Left ventricle myocardium inferior (tissue), 1 donor: ENCODE measurements around the gene PPP1CA. TPM values are rescaled to one million over a fixed set of nuclear protein-coding genes. Genes with fewer than 3 reads are reported as not detected.

ENCODE experiments used
- DNase-seq: peaks from one replicate; pipeline ENCODE4 v3.0.0-alpha.2; 2020
- H3K27ac ChIP-seq: fragments of 200-600 bp; replicated peaks from 2 replicates; pipeline ENCODE4 v1.8.0; 2021
- H3K27me3 ChIP-seq: fragments of 200-600 bp; 2 replicates; pipeline ENCODE4 v1.8.0; 2021; ENCODE audit warnings: low read depth
- H3K36me3 ChIP-seq: fragments of 200-600 bp; 2 replicates; pipeline ENCODE4 v1.8.0; 2021
- H3K4me1 ChIP-seq: fragments of 200-600 bp; 2 replicates; pipeline ENCODE4 v1.8.0; 2021
- H3K4me3 ChIP-seq: fragments of 200-600 bp; 2 replicates; pipeline ENCODE4 v1.8.0; 2021; ENCODE audit warnings: mild to moderate bottlenecking, moderate library complexity
- H3K9me3 ChIP-seq: fragments of 200-600 bp; replicated peaks from 2 replicates; pipeline ENCODE4 v1.8.0; 2021
- CTCF ChIP-seq: fragments of 200-600 bp; IDR thresholded peaks from 2 replicates; pipeline ENCODE4 v1.8.0; 2021; ENCODE audit warnings: antibody characterized with exemption, mild to moderate bottlenecking, borderline replicate concordance
- intact Hi-C: fragments of 100-400 bp; cut with micrococcal nuclease; formaldehyde crosslinking; loops from one replicate; pipeline ENCODE4 v1.11.0; 2022
- total RNA-seq: library from RNA; stranded (reverse); fragmentation: NEBNext Ultra II Directional; extraction: Animal tissue kit (Norgen Biotek cat#: 25700); gene quantifications from one replicate; pipeline ENCODE4 v1.2.1, GENCODE V29; 2021
- donor health status: DM: no; HTN: yes; CAD: no; lungs with severe emphysema.

The PPP1CA gene
- total RNA-seq, 1 donor from 2014 or later, result 86.0 TPM

DNA sequence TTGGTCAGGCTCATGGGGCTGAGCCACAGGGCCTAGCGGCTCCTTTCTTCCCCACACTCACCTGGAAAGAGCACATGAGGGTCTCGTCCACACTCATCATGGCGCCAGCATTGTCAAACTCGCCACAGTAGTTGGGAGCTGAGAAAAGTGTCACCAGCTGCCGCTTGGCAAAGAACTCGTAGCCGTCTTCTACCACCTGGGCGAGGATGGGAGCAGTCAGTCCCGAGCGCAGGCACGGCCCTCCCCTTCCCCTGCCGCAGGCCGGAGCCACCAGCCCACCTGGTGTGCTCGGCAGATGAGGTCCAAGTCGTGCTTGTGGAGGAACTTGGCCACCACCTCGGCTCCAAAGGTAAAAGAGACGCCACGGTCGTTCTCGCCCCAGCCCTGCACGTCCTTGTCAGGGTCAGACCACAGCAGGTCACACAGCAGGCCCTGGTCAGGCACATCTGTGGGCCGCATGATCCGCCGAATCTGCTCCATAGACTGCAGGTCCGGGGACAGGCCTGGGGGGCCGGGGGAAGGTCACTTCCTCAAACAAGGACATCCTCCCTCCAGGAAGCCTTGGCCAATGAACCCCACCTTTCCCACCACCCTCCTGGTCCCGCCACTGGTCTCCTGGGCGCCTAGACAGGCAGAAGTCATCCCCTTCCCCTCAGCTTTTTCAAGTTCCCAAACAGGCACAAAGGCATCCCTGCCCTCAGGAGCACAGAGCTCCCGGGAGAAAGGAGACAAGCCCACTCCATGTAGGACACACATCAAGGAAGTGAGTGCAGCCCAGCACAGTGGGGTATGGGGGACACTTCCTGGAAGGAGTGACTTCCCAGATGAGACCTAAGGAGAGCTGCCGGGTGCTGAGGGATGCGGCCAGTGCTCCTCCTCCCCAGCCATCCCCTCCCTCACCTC is 2.7 kb downstream of the PPP1CA start:
- Histone ChIP-seq H3K27me3 (no peaks in the 10 kb centered on the region), H3K4me1 (peaks cover 68% of the 10 kb centered on the region), H3K36me3 (peaks cover 50% of the 10 kb centered on the region), H3K9me3 (no peaks in the 10 kb centered on the region), H3K27ac (no peak overlapping the region), H3K4me3 (no peak overlapping the region)
- intact Hi-C loops, result loop anchor here (10.0 kb wide), 1 partner anchor 106 kb away; the partner anchor contains the start of genes CDK2AP2 and PITPNM1
- no peak for DNase-seq
- TF ChIP-seq CTCF, result no peak

- DNase-seq, result no peak
- H3K9me3 ChIP-seq, result no peaks in the 10 kb centered on the region
- peaks cover 57% of the 10 kb centered on the region for H3K36me3 ChIP-seq
- no peak overlapping the region for H3K27ac ChIP-seq
- no peak overlapping the region for H3K4me3 ChIP-seq
- H3K27me3 ChIP-seq, result no peaks in the 10 kb centered on the region
- no peak for TF ChIP-seq CTCF
- H3K4me1 ChIP-seq, result peaks cover 62% of the 10 kb centered on the region
- intact Hi-C loops, result loop anchor here (10.0 kb wide), 1 partner anchor 107 kb away; the partner anchor contains the start of genes CDK2AP2 and PITPNM1
Observed at GRCh38 chr11:67397986-67398660, 3.5 kb downstream of the PPP1CA start.

DNA sequence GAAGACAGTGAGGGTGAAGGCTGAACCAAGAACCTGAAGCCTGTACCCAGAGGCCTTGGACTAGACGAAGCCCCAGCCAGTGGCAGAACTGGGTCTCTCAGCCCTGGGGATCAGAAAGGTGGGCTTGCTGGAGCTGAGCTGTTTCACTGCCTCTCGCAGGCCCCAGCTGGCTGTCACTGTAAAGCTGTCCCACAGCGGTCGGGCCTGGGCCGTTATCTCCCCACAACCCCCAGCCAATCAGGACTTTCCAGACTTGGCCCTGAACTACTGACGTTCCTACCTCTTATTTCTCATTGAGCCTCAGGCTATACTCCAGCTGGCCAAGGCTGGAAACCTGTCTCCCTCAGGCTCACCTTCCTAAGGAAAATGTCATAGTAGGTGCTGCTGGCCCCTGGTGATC is 4.1 kb downstream of the PPP1CA start:
- intact Hi-C loops, result loop anchor here (10.0 kb wide), 1 partner anchor 107 kb away; the partner anchor contains the start of genes CDK2AP2 and PITPNM1
- no peak for DNase-seq
- TF ChIP-seq CTCF, result no peak
- Histone ChIP-seq H3K27ac (no peak overlapping the region), H3K4me3 (no peak overlapping the region), H3K9me3 (no peaks in the 10 kb centered on the region), H3K4me1 (peaks cover 61% of the 10 kb centered on the region), H3K36me3 (peaks cover 57% of the 10 kb centered on the region), H3K27me3 (no peaks in the 10 kb centered on the region)

DNA sequence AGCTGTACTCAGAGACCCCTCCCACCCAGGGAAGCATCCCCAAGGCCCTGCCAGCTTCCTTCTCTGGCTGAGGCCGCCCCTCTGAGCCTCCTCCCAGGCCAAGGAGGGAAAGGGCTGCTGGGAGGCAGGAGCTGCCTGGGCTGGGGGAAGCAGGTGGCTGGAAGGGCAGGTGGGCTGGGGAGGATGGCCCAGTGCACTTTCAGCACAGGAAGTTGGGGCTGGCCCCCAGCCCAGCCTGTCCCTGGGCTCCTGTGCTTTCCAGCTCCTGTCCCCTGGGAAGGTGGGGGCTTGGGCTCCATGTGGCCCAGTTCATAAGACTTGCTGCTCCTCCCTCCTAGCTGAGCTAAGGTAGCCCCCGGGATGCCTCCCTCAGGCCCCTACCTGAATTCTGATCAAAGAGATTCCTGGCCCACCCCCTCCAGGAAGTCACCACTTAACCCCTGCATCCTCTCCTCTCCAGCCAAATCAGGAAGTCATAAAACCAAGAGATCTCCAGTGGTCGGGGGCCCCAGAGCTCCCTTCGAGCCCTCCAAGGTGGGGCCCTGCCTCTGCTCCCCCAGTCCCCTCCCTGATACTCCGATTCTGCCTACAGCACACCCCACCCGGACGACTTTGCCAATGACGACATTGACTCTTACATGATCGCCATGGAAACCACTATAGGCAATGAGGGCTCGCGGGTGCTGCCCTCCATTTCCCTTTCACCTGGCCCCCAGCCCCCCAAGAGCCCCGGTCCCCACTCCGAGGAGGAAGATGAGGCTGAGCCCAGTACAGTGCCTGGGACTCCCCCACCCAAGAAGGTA is 4.9 kb downstream of the PPP1CA start:
- peaks cover 57% of the 10 kb centered on the region for H3K36me3 ChIP-seq
- H3K4me1 ChIP-seq, result peaks cover 62% of the 10 kb centered on the region
- intact Hi-C loops, result loop anchor here (10.0 kb wide), 1 partner anchor 108 kb away; the partner anchor contains the start of genes CDK2AP2 and PITPNM1
- DNase-seq, result no peak
- no peak overlapping the region for H3K4me3 ChIP-seq
- no peaks in the 10 kb centered on the region for H3K27me3 ChIP-seq
- TF ChIP-seq CTCF, result no peak
- H3K9me3 ChIP-seq, result no peaks in the 10 kb centered on the region
- no peak overlapping the region for H3K27ac ChIP-seq

- H3K36me3 ChIP-seq, result peaks cover 57% of the 10 kb centered on the region
- no peaks in the 10 kb centered on the region for H3K27me3 ChIP-seq
- no peaks in the 10 kb centered on the region for H3K9me3 ChIP-seq
- no peak overlapping the region for H3K4me3 ChIP-seq
- intact Hi-C loops, result loop anchor here (10.0 kb wide), 1 partner anchor 109 kb away; the partner anchor contains the start of genes CDK2AP2 and PITPNM1
- peaks cover 63% of the 10 kb centered on the region for H3K4me1 ChIP-seq
- H3K27ac ChIP-seq, result no peak overlapping the region
- no peak for DNase-seq
- TF ChIP-seq CTCF, result no peak
Observed at GRCh38 chr11:67396259-67396581, 5.4 kb downstream of the PPP1CA start.
